H1 (cell line): ENCODE results near the gene AHR. TPM values are rescaled to one million over a fixed set of nuclear protein-coding genes. Genes with fewer than 3 reads are reported as not detected.

Source experiments
- CTCF ChIA-PET: fragments of 300-600 bp; sonication (Branson Sonifier 250); formaldehyde crosslinking; loops from one replicate; lab custom pipeline; 2021; ENCODE audit not compliant: partially characterized antibody; lab: Charles Lee
- POLR2A ChIA-PET: fragments of 300-600 bp; sonication (Branson Sonifier 250); formaldehyde crosslinking; loops from one replicate; lab custom pipeline; 2021; ENCODE audit warnings: inconsistent platforms; ENCODE audit not compliant: partially characterized antibody; lab: Charles Lee
- DNase-seq, 2 experiments: peaks; one replicate each; pipeline versions ENCODE4 v3.0.0 to v3.0.0-alpha.2; 2010 to 2022; ENCODE audit warnings: low spot score in 2 of 2, low read depth in 1 of 2, mixed read lengths in 1 of 2
- FAIRE-seq: peaks from 2 replicates; lab custom pipeline; 2011; peaks lifted over from hg19 to GRCh38; lab: Jason Lieb, UNC
- H2AFZ ChIP-seq: 2 replicates; pipeline ENCODE4 v1.8.1; 2012; ENCODE audit warnings: low read length, inconsistent platforms
- H2AK5ac ChIP-seq: 2 replicates; pipeline ENCODE4 v1.6.1; 2013; ENCODE audit warnings: low read depth, low read length
- H2BK120ac ChIP-seq: replicated peaks from 2 replicates; pipeline ENCODE3; 2013; ENCODE audit warnings: low read depth, low read length, inconsistent platforms
- H2BK12ac ChIP-seq: 2 replicates; pipeline ENCODE4 v1.6.1; 2013; ENCODE audit warnings: low read depth, low read length
- H2BK15ac ChIP-seq: 2 replicates; pipeline ENCODE4 v1.6.1; 2013; ENCODE audit warnings: low read length
- H2BK20ac ChIP-seq: 2 replicates; pipeline ENCODE4 v1.6.1; 2013; ENCODE audit warnings: low read length
- H2BK5ac ChIP-seq: 2 replicates; pipeline ENCODE4 v1.6.1; 2013; ENCODE audit warnings: low read depth, low read length
- H3K14ac ChIP-seq: 2 replicates; pipeline ENCODE4 v1.6.1; 2013; ENCODE audit warnings: inconsistent platforms; ENCODE audit not compliant: insufficient read length
- H3K18ac ChIP-seq: 2 replicates; pipeline ENCODE4 v1.6.1; 2013; ENCODE audit warnings: low read length; ENCODE audit errors: extremely low read depth
- H3K23ac ChIP-seq: 2 replicates; pipeline ENCODE4 v1.6.1; 2013; ENCODE audit warnings: inconsistent platforms; ENCODE audit not compliant: insufficient read length
- H3K23me2 ChIP-seq: 2 replicates; pipeline ENCODE4 v1.6.1; 2013; ENCODE audit warnings: low read depth, low read length
- H3K27ac ChIP-seq: 2 replicates; pipeline ENCODE4 v1.6.1; 2011; ENCODE audit warnings: low read depth, low read length, inconsistent platforms
- H3K27me3 ChIP-seq, 4 experiments: replicated peaks in 1 of 4; 1 replicate in 1 of 4; 2 replicates in 3 of 4; pipeline versions ENCODE4 v1.6.1 to v1.8.1; 2011 to 2013; ENCODE audit warnings: low read length in 3 of 4, mild to moderate bottlenecking in 3 of 4, inconsistent platforms in 2 of 4, mixed read lengths in 2 of 4, moderate library complexity in 1 of 4; ENCODE audit not compliant: control insufficient read depth in 3 of 4, insufficient read depth in 3 of 4; ENCODE audit errors: extremely low read depth in 1 of 4
- H3K36me3 ChIP-seq, 4 experiments: 2 replicates each; pipeline versions ENCODE4 v1.6.1 to v1.8.1; 2011 to 2013; ENCODE audit warnings: mild to moderate bottlenecking in 4 of 4, low read length in 3 of 4, moderate library complexity in 2 of 4, control low read depth in 1 of 4, inconsistent platforms in 1 of 4; ENCODE audit not compliant: insufficient read depth in 4 of 4, control insufficient read depth in 2 of 4
- H3K4ac ChIP-seq: replicated peaks from 2 replicates; pipeline ENCODE3; 2013; ENCODE audit warnings: low read length, low read depth, mixed read lengths, inconsistent platforms; ENCODE audit not compliant: insufficient read length
- H3K4me1 ChIP-seq, 4 experiments: replicated peaks in 1 of 4; 1 replicate in 1 of 4; 2 replicates in 3 of 4; pipeline versions ENCODE4 v1.6.1 to v1.8.1; 2011 to 2013; ENCODE audit warnings: low read length in 3 of 4, inconsistent platforms in 2 of 4, mixed read lengths in 1 of 4; ENCODE audit not compliant: insufficient read depth in 4 of 4, control insufficient read depth in 3 of 4
- H3K4me2 ChIP-seq, 2 experiments: 2 replicates each; pipeline versions ENCODE4 v1.6.1 to v1.8.1; 2011 to 2013; ENCODE audit warnings: low read depth in 2 of 2, low read length in 2 of 2, control low read depth in 1 of 2, inconsistent platforms in 1 of 2, mild to moderate bottlenecking in 1 of 2; ENCODE audit not compliant: insufficient read depth in 1 of 2
- H3K4me3 ChIP-seq, 4 experiments: fragments of 200-600, 300-600 bp in 1 of 4; sonication (generic), shearing (Covaris generic), sonication (Bioruptor Twin) in 1 of 4; 2 replicates each; pipeline versions ENCODE4 v1.5.1 to v1.8.1; 2011 to 2016; ENCODE audit warnings: low read length in 4 of 4, low read depth in 3 of 4, control low read depth in 2 of 4, inconsistent platforms in 2 of 4, mild to moderate bottlenecking in 2 of 4, mixed read lengths in 1 of 4, moderate library complexity in 1 of 4; ENCODE audit not compliant: insufficient read depth in 2 of 4; ENCODE audit errors: extremely low read depth in 1 of 4
- H3K56ac ChIP-seq: replicated peaks from 2 replicates; pipeline ENCODE3; 2013; ENCODE audit warnings: low read depth, mild to moderate bottlenecking, mixed read lengths, low read length, inconsistent platforms; ENCODE audit not compliant: insufficient read length
- H3K79me1 ChIP-seq: 2 replicates; pipeline ENCODE4 v1.6.1; 2013; ENCODE audit warnings: low read depth, low read length, control low read depth
- H3K79me2 ChIP-seq, 2 experiments: 2 replicates each; pipeline versions ENCODE4 v1.6.1 to v1.8.1; 2012 to 2013; ENCODE audit warnings: low read length in 2 of 2, mild to moderate bottlenecking in 2 of 2, inconsistent platforms in 1 of 2; ENCODE audit not compliant: insufficient read depth in 2 of 2, control insufficient read depth in 1 of 2
- H3K9ac ChIP-seq, 4 experiments: replicated peaks in 1 of 4; 1 replicate in 1 of 4; 2 replicates in 3 of 4; pipeline versions ENCODE4 v1.6.1 to v1.8.1; 2011 to 2013; ENCODE audit warnings: low read depth in 3 of 4, low read length in 3 of 4, control low read depth in 2 of 4, mild to moderate bottlenecking in 2 of 4, moderate library complexity in 2 of 4, inconsistent platforms in 1 of 4; ENCODE audit errors: extremely low read depth in 1 of 4
- H3K9me3 ChIP-seq, 2 experiments: 2 replicates each; pipeline versions ENCODE4 v1.6.1 to v1.8.1; 2012 to 2013; ENCODE audit warnings: mild to moderate bottlenecking in 2 of 2, moderate library complexity in 2 of 2, control low read depth in 1 of 2, inconsistent platforms in 1 of 2, low read depth in 1 of 2, low read length in 1 of 2, mixed read lengths in 1 of 2; ENCODE audit not compliant: insufficient read depth in 2 of 2
- H4K20me1 ChIP-seq, 2 experiments: replicated peaks in 1 of 2; 2 replicates each; pipeline versions ENCODE3 to v1.8.1; 2011 to 2013; ENCODE audit warnings: inconsistent platforms in 2 of 2, low read length in 2 of 2, mild to moderate bottlenecking in 1 of 2; ENCODE audit not compliant: insufficient read depth in 2 of 2, control insufficient read depth in 1 of 2
- H4K5ac ChIP-seq: 2 replicates; pipeline ENCODE4 v1.6.1; 2013; ENCODE audit warnings: low read length, low read depth, mixed read lengths, inconsistent platforms; ENCODE audit not compliant: insufficient read length
- H4K8ac ChIP-seq: 2 replicates; pipeline ENCODE4 v1.8.0; 2013; ENCODE audit warnings: mild to moderate bottlenecking, moderate library complexity, low read length, inconsistent platforms; ENCODE audit not compliant: insufficient read depth; ENCODE audit errors: extremely low read depth
- H4K91ac ChIP-seq: replicated peaks from 2 replicates; pipeline ENCODE3; 2013; ENCODE audit warnings: low read length, mixed read lengths, inconsistent platforms; ENCODE audit not compliant: insufficient read length
- ASH2L ChIP-seq: fragments of 200-600, 300-600 bp; sonication (generic); IDR thresholded peaks from one replicate; pipeline ENCODE4 v1.7.1; 2017; ENCODE audit warnings: low read length
- CREB1 ChIP-seq: IDR thresholded peaks from 2 replicates; pipeline ENCODE4 v1.6.1; 2012; ENCODE audit warnings: inconsistent platforms
- EGR1 ChIP-seq: IDR thresholded peaks from 2 replicates; pipeline ENCODE4 v1.6.1; 2011; ENCODE audit warnings: low read depth, low read length, borderline replicate concordance
- EP300 ChIP-seq, 2 experiments: IDR thresholded peaks; 1 replicate in 1 of 2; 2 replicates in 1 of 2; pipeline ENCODE4 v1.6.1; 2011 to 2012; ENCODE audit warnings: low read depth in 2 of 2, low read length in 2 of 2, mild to moderate bottlenecking in 2 of 2, borderline replicate concordance in 1 of 2, inconsistent platforms in 1 of 2, moderate library complexity in 1 of 2
- GTF2F1 ChIP-seq: IDR thresholded peaks from 2 replicates; pipeline ENCODE4 v1.6.1; 2012; ENCODE audit warnings: low read depth, low read length, improper control_type of control experiment, borderline replicate concordance
- MAFK ChIP-seq: IDR thresholded peaks from 2 replicates; pipeline ENCODE4 v1.6.1; 2012; ENCODE audit warnings: low read depth, mild to moderate bottlenecking, improper control_type of control experiment, low read length
- NRF1 ChIP-seq: IDR thresholded peaks from 2 replicates; pipeline ENCODE4 v1.6.1; 2011; ENCODE audit warnings: mild to moderate bottlenecking, low read depth, low read length, improper control_type of control experiment
- POLR2A ChIP-seq, 2 experiments: IDR thresholded peaks; 1 replicate in 1 of 2; 2 replicates in 1 of 2; pipeline ENCODE4 v1.6.1; 2011; ENCODE audit warnings: low read depth in 2 of 2, low read length in 2 of 2, mild to moderate bottlenecking in 2 of 2; ENCODE audit errors: control extremely low read depth in 1 of 2
- POU5F1 ChIP-seq: IDR thresholded peaks from 2 replicates; pipeline ENCODE4 v1.6.1; 2011; ENCODE audit warnings: low read depth, mild to moderate bottlenecking, low read length, moderate library complexity
- RXRA ChIP-seq: IDR thresholded peaks from 2 replicates; pipeline ENCODE4 v1.6.1; 2011; ENCODE audit warnings: low read depth, mild to moderate bottlenecking, low read length, moderate library complexity; ENCODE audit not compliant: insufficient read depth
- SUZ12 ChIP-seq: fragments of 200-600 bp; sonication (generic); IDR thresholded peaks from 2 replicates; pipeline ENCODE4 v1.6.1; 2012; ENCODE audit warnings: mild to moderate bottlenecking, inconsistent platforms, low read length, moderate library complexity, mixed read lengths
- TBP ChIP-seq: IDR thresholded peaks from 2 replicates; pipeline ENCODE4 v1.6.1; 2011; ENCODE audit warnings: low read depth, low read length, improper control_type of control experiment
- TCF12 ChIP-seq: IDR thresholded peaks from 2 replicates; pipeline ENCODE4 v1.6.1; 2011; ENCODE audit warnings: low read depth, mild to moderate bottlenecking, low read length
- YY1 ChIP-seq: IDR thresholded peaks from 2 replicates; pipeline ENCODE4 v1.6.1; 2011; ENCODE audit warnings: low read depth, mild to moderate bottlenecking, low read length
- WGBS, 2 experiments: shearing (Covaris generic) in 1 of 2; methylation state at CpG; one replicate each; pipeline versions ENCODE4 v1.1.6 to v1.1.7; 2013 to 2015; ENCODE audit warnings: low lambda C conversion rate in 2 of 2, mixed read lengths in 2 of 2, inconsistent platforms in 1 of 2, low coverage in 1 of 2, missing lambda C conversion rate in 1 of 2; ENCODE audit not compliant: insufficient replicate concordance in 2 of 2, insufficient coverage in 1 of 2, insufficient read length in 1 of 2; ENCODE audit errors: extremely low coverage in 1 of 2, missing lambda C conversion rate in 1 of 2; 5-methylcytosine and 5-hydroxymethylcytosine counted together
- polyA plus RNA-seq, 7 experiments: library from polyadenylated mRNA; depleted of rRNA in 3 of 7; stranded (reverse) in 5 of 7; unstranded in 2 of 7; fragments of >200 nt in 5 of 7; fragments of 200-250 nt in 2 of 7; gene quantifications; 1 replicate in 5 of 7; 2 replicates in 1 of 7; 4 replicates in 1 of 7; pipeline versions ENCODE4 v1.2.1 to v1.2.3, GENCODE V29; 2011 to 2013; ENCODE audit warnings: missing spikeins in 2 of 7, mixed read lengths in 2 of 7
- total RNA-seq: library from RNA; stranded (reverse); fragmentation: NEBNext Ultra II Directional; extraction: Animal tissue kit (Norgen Biotek cat#: 25700); gene quantifications from 2 replicates; pipeline ENCODE4 v1.2.1, GENCODE V29; 2021
- TF ChIP-seq, protein P1 (sequence below): IDR thresholded peaks from 2 replicates; pipeline ENCODE4 v1.6.1; 2011; ENCODE audit warnings: low read length, improper control_type of control experiment

The AHR gene
- total and polyA plus RNA-seq, 2 of the 8 experiments (the other 6 are each of a cell fraction or from before 2014, with no cell fraction given): 1.4 to 9.7 TPM

- Histone ChIP-seq H3K79me1 (no peaks in the 10 kb centered on the region), H3K27me3 (no peaks in the 10 kb centered on the region), H3K18ac (no peak overlapping the region), H3K4me3 (no peak overlapping the region), H3K9ac (no peak overlapping the region), H2BK5ac (no peak overlapping the region), H2BK15ac (no peak overlapping the region), H3K79me2 (no peaks in the 10 kb centered on the region), H4K5ac (no peak overlapping the region), H3K4me2 (no peak overlapping the region), H3K56ac (no peak overlapping the region), H2BK12ac (no peak overlapping the region), H3K9me3 (no peaks in the 10 kb centered on the region), H3K23ac (no peak overlapping the region), H3K4me1 (no peaks in the 10 kb centered on the region), H3K23me2 (no peaks in the 10 kb centered on the region), H4K8ac (no peak overlapping the region), H2BK20ac (no peak overlapping the region), H3K27ac (no peak overlapping the region), H2BK120ac (no peak overlapping the region), H4K20me1 (no peaks in the 10 kb centered on the region), H2AK5ac (no peak overlapping the region), H3K4ac (no peak overlapping the region), H4K91ac (no peak overlapping the region), H2AFZ (no peak overlapping the region), H3K14ac (no peak overlapping the region), H3K36me3 (peaks cover 0 to 6% (median 1%) of the 10 kb centered on the region in 4 experiments; a peak in 2 of 8 replicates)
- DNase-seq (no peak), FAIRE-seq (no peak)
- CTCF ChIA-PET: interaction anchor here (0.6 kb wide), 1 partner anchor 681 kb away, joined by 3 read pairs; no protein-coding TSS in a partner anchor
- POLR2A ChIA-PET: no interaction called here
- 89% methylated on average over 2 of the region's 2 CpGs; no CpG with 5 or more reads in 1 of the 2 experiments for WGBS, 2 experiments
- TF ChIP-seq EGR1 (no peak), SUZ12 (no peak), CREB1 (no peak), ASH2L (no peak), EP300 (IDR thresholded peaks at IDR 0.05; ENCODE audit: borderline replicate concordance in 1 of 2, low read depth in 2 of 2, low read length in 2 of 2) (no peak), TCF12 (no peak), YY1 (no peak), GTF2F1 (no peak), POU5F1 (no peak), POLR2A (IDR thresholded peaks at IDR 0.05; ENCODE audit: control extremely low read depth in 1 of 2, low read depth in 2 of 2, low read length in 2 of 2) (no peak), MAFK (no peak), NRF1 (no peak), RXRA (no peak), TBP (no peak)
- TF ChIP-seq, protein P1, sequence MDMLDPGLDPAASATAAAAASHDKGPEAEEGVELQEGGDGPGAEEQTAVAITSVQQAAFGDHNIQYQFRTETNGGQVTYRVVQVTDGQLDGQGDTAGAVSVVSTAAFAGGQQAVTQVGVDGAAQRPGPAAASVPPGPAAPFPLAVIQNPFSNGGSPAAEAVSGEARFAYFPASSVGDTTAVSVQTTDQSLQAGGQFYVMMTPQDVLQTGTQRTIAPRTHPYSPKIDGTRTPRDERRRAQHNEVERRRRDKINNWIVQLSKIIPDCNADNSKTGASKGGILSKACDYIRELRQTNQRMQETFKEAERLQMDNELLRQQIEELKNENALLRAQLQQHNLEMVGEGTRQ: no peak
Observed at GRCh38 chr7:17326378-17326777, 27.9 kb downstream of the AHR start.
